Gastroesophageal sphincter (tissue), 3 donors: Measurements from ENCODE around the gene DNAJC22.

Experiments used
- CTCF ChIP-seq, 4 experiments: fragments of 200-600 bp in 2 of 4; fragments of 450-650 bp in 2 of 4; sonication (generic) in 1 of 4; IDR thresholded peaks; one replicate each; pipeline ENCODE4 v1.5.1; 2017 to 2019; ENCODE audit warnings: antibody characterized with exemption in 4 of 4, mild to moderate bottlenecking in 2 of 4, moderate library complexity in 2 of 4
- EP300 ChIP-seq: sonication (generic); formaldehyde crosslinking; IDR thresholded peaks from one replicate; pipeline ENCODE4 v1.6.1; 2017; ENCODE audit warnings: antibody characterized with exemption, mild to moderate bottlenecking
- POLR2A ChIP-seq, 2 donors: fragments of 450-650 bp; IDR thresholded peaks; one replicate each; pipeline ENCODE4 v1.6.1; 2017; ENCODE audit warnings: antibody characterized with exemption in 2 of 2, mild to moderate bottlenecking in 2 of 2, moderate library complexity in 1 of 2
- POLR2AphosphoS5 ChIP-seq: sonication (generic); formaldehyde crosslinking; IDR thresholded peaks from one replicate; pipeline ENCODE4 v1.6.1; 2017; ENCODE audit warnings: antibody characterized with exemption

DNA sequence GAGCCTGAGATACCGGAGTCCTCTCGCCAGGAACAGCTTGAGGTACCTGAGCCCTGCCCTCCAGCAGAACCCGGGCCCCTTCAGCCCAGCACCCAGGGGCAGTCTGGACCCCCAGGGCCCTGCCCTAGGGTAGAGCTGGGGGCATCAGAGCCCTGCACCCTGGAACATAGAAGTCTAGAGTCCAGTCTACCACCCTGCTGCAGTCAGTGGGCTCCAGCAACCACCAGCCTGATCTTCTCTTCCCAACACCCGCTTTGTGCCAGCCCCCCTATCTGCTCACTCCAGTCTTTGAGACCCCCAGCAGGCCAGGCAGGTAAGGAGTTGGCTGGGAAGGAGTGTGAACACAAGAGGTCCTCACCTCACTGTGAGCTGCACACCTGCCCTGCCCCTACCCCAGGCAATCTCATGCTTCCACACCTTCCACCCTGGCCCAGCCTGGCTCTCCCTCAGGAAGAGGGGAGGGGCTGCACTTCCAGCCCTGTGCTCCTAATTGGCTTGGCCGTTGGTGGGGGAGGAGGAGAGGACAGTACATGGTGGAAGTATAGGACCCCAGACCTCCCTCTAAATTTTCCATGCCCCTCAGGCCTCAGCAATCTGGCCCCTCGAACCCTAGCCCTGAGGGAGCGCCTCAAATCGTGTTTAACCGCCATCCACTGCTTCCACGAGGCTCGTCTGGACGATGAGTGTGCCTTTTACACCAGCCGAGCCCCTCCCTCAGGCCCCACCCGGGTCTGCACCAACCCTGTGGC is 15.9 kb upstream of the DNAJC22 start:
- TF ChIP-seq CTCF (IDR thresholded peaks at IDR 0.05) = no peak
- no peak for TF ChIP-seq POLR2A (IDR thresholded peaks at IDR 0.05)
- no peak for TF ChIP-seq EP300
- TF ChIP-seq POLR2AphosphoS5 = no peak
